ENCODE data around the gene TRIM47. TPM values are rescaled to one million over a fixed set of nuclear protein-coding genes. Genes with fewer than 3 reads are reported as not detected.

TRIM47 gene
- total and polyA plus RNA-seq, 2 of the 13 experiments (the other 11 are each of a cell fraction or from before 2014, with no cell fraction given) = 33.5 to 82.0 TPM

- H3K4me3 ChIP-seq (replicated peaks in 1 of 3; ENCODE audit: insufficient read depth in 1 of 3, low read depth in 2 of 3, low read length in 3 of 3) = no peak overlapping the region
- no TSS peak for BruUV-seq (replicated peaks)
- no peak for DNase-seq (ENCODE audit: low spot score)
- no peaks in the 10 kb centered on the region for H3K36me3 ChIP-seq (replicated peaks in 1 of 2; ENCODE audit: control insufficient read depth in 1 of 2, insufficient read depth in 2 of 2, low read length in 2 of 2)
- H3K27ac ChIP-seq (ENCODE audit: extremely low read length, insufficient read depth, low read length) = no peak overlapping the region
- in situ Hi-C loops (cut with HindIII; ENCODE audit: extremely low pct_ligation_motif_present, low pct_unique_long_range_greater_than_20kb) (no loop called here), intact Hi-C loops (cut with micrococcal nuclease; ENCODE audit: unreplicated experiment) (no loop called here)
- ChIA-PET POLR2A (interaction anchor here (0.9 to 3.6 kb wide), 5 partner anchors 13 to 131 kb away, joined by 3 to 16 read pairs (median 6); partner anchors contain the start of gene TRIM47), CTCF (ENCODE audit: low intra/inter-chr PET ratio, low total read pairs) (no interaction called here)
- peaks cover 30% of the 10 kb centered on the region for H3K4me1 ChIP-seq (ENCODE audit: insufficient read depth, low read length)
- no peaks in the 10 kb centered on the region for H3K27me3 ChIP-seq (ENCODE audit: control insufficient read depth in 1 of 2, insufficient read depth in 2 of 2, low read length in 2 of 2)
- no peak overlapping the region for H3K9ac ChIP-seq (ENCODE audit: insufficient read depth, low read depth, low read length)
- peak overlapping the region; percentile 21; the same call in 1 of the 2 replicates for H3K4me2 ChIP-seq (ENCODE audit: low read depth, low read length)
- WGBS (ENCODE audit: low lambda C conversion rate) = 51% methylated on average over 6 of the region's 6 CpGs
- no peaks in the 10 kb centered on the region for H4K20me1 ChIP-seq (ENCODE audit: insufficient read depth, low read length)
- H2AFZ ChIP-seq (ENCODE audit: low read length) = no peak overlapping the region
- no peaks in the 10 kb centered on the region for H3K79me2 ChIP-seq (ENCODE audit: insufficient read depth, low read length)
- ATAC-seq = no peak
- TF ChIP-seq TBL1XR1 (IDR thresholded peaks at IDR 0.05; ENCODE audit: borderline replicate concordance, low read length, partially characterized antibody) = no peak
- TF ChIP-seq SALL1 (CRISPR knock-in tag; IDR thresholded peaks at IDR 0.05) = no peak
- no peak for TF ChIP-seq ATM (IDR thresholded peaks at IDR 0.05; ENCODE audit: borderline replicate concordance)
- TF ChIP-seq ZNF232 (CRISPR knock-in tag; IDR thresholded peaks at IDR 0.05; ENCODE audit: borderline replicate concordance) = no peak
- TF ChIP-seq HOXA9 (CRISPR knock-in tag; IDR thresholded peaks at IDR 0.05; ENCODE audit: borderline replicate concordance) = no peak
- TF ChIP-seq ELK4 (CRISPR knock-in tag; IDR thresholded peaks at IDR 0.05; ENCODE audit: borderline replicate concordance) = no peak
- TF ChIP-seq DRAP1 (CRISPR knock-in tag; IDR thresholded peaks at IDR 0.05) = no peak
- TF ChIP-seq POLR2AphosphoS5 (IDR thresholded peaks at IDR 0.05; ENCODE audit: low read depth, low read length) = no peak
- FAIRE-seq = no peak
- no peaks in the 10 kb centered on the region for H3K9me3 ChIP-seq (ENCODE audit: low read length)
These were observed 32.3 kb upstream of the TRIM47 start for GRCh38 chr17:75910699-75911098.

Data from HepG2 (cell line).